ENCODE results near the gene CABP4. TPM values are rescaled to one million over a fixed set of nuclear protein-coding genes. Genes with fewer than 3 reads are reported as not detected.
A peak's percentile ranks its signal among the peaks of the same experiment; 100 is the strongest.

CABP4 gene
- total RNA-seq, 1 donor from 2014 or later, result 1.1 TPM

DNA sequence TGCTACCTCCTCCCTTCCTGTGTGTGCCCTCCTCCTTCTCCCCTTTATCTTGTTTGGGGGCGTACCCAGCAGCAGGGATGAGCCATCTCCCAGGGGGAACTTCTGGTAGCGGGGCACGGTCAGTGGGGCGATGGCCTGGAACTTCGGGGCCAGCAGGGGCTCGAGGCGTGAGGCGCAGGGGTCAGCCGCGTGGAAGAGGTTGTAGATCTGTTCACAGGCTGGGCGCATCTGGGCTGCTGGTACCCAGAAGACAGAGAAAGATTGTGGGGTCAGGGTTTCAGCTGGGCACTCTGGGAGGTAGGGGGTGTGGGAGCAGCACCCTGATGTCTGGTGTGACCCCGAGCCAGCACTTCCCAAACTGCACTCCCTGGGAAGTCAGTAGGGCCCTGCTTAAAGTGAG, 41.0 kb downstream of the CABP4 start:
- DNase-seq, result no peak

DNA sequence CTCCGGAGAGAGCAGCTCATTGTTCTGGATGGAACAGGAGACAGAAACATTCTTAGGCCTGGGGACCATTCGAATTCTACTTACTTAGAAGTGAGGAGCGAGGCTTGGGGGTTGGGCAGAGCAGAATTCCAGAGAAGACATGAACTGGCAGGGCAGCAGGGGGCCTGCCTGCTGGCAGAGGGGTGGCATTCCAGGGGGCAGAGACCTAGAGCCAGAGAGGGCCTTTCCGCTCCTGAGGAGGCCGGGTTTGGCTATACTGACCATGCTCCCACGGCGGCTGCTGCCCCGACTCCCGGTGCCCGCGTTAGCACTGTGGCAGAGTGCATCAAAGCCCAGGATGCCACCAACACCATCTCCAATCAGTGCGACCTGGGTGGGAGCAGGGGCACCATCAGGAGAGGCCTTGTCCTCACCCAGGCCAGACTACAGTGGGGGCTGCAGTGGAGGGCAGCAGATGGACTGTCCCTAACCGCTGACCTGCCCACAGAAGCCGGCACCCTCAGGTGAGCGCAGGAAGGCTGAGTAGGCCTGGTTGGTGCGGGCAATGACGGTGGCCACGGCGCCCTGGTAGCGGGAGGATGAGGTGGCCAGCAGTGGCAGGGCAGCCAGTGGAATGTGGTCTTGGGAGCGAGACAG, 42.6 kb downstream of the CABP4 start:
- DNase-seq, result no peak

DNA sequence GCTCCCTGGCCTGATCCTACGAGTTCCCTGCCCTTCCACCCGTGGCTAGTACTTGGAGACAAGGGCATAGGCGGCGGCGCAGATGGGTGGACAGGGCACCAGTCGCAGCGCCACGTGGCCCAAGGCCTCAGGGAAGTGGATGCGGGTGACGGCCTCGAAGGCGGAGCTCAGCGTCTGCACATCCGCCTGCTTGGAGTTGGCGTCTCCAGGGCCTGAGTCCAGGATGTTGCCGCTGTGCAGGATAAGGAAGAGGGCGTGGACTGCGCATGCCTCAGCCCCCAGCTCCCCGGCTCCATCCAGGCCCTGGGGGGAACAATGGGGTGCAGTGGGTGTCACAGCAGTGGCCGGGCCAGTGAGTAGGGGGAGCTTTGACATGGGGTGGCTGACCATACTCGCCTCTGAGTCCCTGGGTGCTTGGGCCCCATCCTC, 43.4 kb downstream of the CABP4 start:
- DNase-seq, result no peak

- DNase-seq, result no peak
These were observed 44.8 kb downstream of the CABP4 start for GRCh38 chr11:67499808-67500483.

GRCh38 chr11:67500484-67500821, 45.3 kb downstream of the CABP4 start:
- DNase-seq, result no peak

DNA sequence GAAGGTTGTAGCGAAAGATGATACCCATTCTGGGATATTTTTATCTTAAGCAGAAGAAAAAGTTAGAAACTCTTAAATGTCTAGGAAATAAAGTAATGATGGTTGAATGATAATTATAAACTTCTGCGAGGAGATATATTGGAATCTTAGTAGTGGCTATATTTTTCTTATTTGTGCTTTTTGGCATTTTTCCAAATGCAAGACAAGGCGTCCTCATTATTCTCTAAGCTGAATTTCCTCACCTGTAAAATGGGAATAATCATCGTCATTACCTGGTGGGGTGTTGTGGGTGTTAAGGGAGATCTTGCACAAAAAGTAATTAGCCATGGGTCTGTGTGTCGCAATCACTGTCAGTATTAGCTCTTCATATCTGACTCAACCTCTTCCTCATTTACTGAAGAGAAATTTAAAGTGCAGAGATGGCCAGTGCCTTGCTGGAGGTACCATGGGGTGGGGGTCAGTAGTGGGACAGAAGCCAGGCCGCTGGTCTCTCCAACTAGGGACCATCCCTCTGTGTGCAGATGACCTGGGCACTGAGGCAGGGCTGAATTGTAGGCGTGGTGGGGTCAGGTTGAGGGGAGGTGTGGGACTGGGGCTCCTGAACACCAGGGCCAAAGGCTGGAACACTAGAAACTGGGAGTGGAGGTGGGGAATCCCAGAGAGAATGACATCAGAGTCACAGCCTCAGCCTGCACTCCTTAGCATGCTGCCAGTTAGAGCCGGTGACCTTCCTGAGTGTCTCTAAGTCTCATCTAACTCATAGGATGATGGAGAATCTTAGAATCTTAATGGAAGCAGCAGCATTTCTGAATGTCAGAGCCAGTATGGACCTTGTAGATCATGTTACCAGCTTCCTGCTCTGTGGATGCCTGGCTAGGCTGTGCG, 45.9 kb downstream of the CABP4 start:
- no peak for DNase-seq

GRCh38 chr11:67501854-67502253, 46.7 kb downstream of the CABP4 start:
- DNase-seq, result no peak

- no peak for DNase-seq
These were observed 47.3 kb downstream of the CABP4 start for GRCh38 chr11:67502328-67502979.

DNA sequence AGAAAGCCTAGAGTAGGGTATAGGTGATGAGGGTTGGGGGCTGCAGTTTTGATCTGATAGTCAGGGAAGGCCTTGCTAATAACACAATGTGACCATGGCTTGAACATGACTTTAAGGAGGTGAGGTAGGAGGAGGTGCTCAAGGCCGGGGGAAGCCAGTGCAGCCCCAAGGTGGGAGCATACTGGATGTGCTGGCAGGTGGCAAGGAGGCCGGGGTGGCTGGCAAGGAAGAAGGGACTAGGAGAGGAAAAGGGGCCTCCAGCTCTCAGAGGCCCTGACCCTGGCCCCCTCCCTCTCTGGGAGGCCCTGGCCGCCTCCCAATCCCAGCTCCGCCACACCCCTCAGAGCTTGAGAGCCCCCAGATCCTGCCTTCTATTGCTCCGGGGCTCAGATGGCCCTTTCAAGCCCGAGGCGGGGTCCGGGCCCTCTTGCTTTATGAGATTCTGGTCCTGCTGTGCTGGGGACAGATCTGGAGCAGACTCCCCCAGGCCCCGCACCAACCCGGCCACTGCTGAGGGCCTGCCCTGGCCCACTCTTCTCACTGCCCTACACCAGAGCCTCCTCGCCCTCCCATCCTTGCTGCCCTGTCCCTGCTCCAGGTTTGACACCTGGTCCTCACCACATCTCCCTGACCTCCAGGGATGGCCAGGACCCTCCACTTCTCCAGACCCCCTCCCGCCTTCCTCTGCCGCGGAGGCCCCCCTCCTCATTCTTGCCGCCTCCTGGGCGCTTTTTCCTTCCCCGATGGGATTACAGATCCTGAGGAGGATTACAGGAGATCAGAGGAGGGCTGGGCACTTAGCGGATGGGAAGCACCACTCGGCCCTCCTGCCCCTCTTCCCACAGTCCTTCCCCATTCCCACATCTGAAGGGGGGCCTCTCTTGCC, 48.2 kb downstream of the CABP4 start:
- DNase-seq, result no peak

- DNase-seq, result peak; percentile 32
These were observed 49.1 kb downstream of the CABP4 start for GRCh38 chr11:67504005-67504949.

DNA sequence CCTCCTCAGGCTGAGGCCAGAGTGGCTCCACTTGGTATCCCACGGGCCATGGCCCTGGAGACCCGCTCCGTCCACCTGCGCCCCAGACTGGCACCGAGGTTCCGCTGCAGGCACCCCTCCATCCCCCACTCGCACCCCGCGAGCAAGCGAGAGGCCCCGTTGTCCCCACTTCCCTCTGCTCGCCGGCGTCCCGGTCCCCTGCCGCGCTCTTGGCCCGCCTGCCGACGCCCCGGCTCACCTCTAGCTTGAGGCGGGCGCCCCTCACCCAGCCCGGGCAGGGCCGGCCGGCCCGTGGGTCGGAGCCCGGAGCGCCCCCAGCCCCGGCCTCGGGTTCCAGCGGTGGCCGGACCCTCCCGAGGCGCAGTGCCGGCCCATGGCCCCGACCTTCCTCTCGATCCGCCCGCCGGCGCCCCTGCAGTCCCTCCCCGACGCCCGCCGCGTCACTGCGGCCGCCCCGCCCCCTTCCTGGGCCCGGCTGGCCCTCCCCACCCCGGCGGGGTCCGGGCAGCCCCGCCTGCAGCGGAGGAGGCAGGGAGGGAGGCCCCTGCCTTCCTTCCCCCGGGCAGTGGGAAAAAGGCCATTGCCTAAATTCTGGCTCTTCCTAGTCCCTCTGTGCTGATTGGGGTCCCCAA, 49.9 kb downstream of the CABP4 start, which contains the start of gene PITPNM1:
Gene PITPNM1 (minus strand): TSS at position 414 of the 632 bp plus-strand sequence. CDS start 1,183 bp downstream, outside the sequence.
- DNase-seq, result peak; percentile 70

DNA sequence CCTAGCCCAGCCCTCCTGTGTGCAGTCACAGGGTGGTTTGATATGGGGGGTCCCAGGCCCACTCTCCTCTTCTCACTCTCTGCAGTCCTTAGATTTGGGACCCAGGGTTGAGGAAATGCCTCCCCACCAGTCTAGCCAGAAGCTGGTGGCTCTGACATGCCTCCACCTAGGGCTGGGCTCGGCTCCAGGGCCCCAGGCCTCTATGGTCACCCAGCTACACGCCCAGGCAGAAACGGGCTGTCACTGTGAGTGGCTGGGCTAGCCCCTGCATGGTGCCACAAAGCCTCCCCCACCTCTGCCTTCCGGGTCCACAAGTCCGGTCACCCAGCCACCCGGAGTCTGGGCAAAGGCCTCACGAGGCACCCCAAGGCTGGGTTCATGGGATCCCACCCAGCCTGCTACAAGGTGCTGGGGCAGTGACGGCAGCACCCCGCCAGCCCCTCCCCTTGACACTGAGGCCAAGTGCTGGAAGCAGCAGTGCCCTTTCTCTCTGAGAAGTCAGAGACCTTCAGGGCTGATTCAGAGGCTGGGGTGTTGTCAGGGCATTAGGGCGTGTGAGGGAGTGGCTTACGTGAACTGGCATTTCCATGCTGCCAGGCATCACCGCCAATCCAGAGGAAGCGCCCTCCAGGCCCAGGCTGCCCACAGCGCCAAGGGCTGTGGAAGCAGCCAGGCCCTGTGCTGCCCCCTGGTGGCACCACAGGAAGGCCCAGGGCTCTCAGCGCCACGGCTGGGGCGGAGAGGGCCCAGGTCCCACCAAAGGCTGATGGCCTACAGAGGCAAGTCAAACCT, 50.6 kb downstream of the CABP4 start:
- peak; percentile 91 for DNase-seq

GRCh38 chr11:67506426-67507051, 51.4 kb downstream of the CABP4 start:
- DNase-seq, result no peak

- no peak for DNase-seq
These were observed 52.2 kb downstream of the CABP4 start for GRCh38 chr11:67507242-67507863.

GRCh38 chr11:67507864-67508485, 52.8 kb downstream of the CABP4 start, which contains the start of gene CDK2AP2:
TSS of gene CDK2AP2 (minus strand) at chr11:67508162. CDS start at chr11:67508082, 80 bp downstream.
- DNase-seq, result peak; percentile 99

DNA sequence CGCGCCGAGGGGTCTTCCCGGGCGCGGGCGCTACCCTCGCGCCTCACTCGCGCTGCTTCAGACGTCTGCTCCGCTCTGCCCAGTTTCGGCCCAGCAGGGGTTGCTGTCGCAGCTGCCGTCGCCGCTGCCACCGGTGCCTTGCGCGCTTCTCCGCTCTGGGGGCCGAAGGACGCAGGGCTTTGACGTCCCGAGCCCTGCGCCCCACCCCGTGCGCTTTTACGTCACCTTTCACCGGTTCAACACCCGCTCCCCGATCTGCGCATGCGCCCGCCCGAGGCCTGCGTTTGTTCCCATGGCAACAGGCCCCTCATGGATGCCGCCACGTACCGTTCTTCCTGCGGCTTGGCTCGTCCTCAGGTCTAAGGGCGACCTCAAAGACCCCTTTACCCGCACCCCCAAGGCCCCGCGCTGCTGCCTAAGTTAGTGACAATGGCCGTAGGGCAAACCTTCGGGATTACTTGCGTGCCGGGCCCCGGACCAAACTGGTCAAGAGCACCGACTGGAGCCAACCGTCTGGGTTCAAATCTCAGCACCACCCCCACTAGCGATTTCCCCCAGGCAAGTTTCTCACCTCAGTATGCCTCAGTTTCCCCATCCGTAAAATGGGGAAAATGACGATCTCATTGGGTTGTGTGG, 53.5 kb downstream of the CABP4 start:
- peak; percentile 98 for DNase-seq

DNA sequence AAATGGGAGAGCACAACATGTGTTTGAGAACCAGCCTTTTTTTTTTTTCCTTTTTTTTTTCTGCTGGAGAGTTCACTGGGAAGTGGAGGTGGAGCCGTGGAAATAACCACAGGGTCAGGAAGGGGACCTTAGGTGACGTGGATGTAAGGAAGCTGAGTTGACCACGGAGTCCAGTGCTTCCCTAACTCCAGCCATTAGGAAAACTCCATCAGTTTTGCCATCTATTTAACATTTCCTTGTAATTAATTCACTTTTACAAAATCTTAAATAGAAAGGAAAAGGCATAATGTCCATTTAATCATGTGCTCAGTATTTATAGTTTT, 54.8 kb downstream of the CABP4 start:
- no peak for DNase-seq

Measured in tongue (tissue), 2 donors.